NCI-H187 treated with DMSO at 0.1 percent for 48 hours (cell line): ENCODE data around the gene ZNF526.
"Not testable (repeated sequence)": the region's sequence is repeated elsewhere in the genome, so short reads cannot be mapped to it uniquely, and the experiment has no call there.

Experiments
- DNase-seq: peaks from one replicate; lab custom pipeline; 2025; lab: John Stamatoyannopoulos, UW

ZNF526 gene

DNA sequence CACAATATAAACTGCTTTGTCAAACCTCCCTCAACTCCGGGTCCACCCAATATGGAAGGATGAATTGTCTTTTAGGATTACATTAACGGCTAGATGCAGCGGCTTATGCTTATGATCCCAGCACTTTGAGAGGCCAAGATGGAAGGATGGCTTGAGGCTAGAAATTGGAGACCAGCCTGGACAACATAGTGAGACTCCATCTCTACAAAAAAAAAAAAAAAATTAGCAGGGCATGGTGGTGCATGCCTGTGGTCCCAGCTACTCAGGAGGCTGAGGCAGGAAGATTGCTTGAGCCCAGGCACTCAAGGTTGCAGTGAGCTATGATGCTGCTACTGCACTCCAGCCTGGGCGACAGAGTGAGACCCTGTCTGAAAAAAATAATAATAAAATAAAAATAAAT lies 46.0 kb downstream of the ZNF526 start:
- DNase-seq: not testable (repeated sequence)

DNA sequence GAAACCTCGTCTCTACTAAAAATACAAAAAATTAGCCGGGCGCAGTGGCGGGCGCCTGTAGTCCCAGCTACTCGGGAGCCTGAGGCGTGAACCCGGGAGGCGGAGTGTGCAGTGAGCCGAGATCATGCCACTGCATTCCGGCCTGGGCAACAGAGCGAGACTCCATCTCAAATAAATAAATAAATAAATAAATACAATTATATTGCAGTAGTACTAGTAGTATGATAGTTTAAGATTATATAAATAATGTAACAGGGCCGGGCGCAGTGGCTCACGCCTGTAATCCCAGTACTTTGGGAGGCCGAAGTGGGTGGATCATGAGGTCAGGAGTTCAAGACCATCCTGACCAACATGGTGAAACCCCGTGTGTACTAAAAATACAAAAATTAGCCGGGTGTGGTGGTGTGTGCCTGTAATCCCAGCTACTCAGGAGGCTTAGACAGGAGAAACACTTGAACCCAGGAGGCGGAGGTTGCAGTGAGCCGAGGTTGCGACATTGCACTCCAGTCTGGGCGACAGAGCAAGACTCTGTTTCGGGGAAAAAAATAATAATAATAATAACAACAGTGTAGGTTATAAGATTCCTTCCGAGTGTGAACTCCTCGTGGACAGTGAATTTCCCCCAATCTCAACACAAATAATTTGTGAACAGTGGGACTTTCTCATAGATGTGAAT lies 47.0 kb downstream of the ZNF526 start:
- DNase-seq: not testable (repeated sequence)

DNA sequence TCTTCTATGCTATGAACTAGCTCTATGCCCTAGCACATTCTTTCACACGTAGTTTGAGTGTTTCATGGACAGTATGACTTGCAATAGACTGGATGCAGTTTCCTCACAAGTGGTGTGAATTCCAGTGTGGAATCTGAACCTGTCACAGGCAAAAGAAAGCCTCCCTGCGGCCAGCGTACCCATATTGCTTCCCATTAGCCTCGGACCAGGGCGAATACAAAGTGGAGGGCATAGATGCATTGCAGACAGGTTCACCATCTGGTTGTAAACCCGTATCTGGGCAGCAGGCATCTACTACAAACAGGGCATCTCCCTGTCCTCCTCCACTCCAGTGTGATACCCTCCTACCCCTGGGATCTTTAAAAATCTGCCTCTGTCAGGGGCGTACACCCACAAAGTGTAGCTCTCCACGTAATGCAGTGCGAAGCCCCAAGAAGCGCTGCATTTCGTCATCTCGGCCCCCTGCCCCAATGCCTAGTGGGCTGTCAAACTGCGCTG lies 47.6 kb downstream of the ZNF526 start:
- DNase-seq: no peak

DNA sequence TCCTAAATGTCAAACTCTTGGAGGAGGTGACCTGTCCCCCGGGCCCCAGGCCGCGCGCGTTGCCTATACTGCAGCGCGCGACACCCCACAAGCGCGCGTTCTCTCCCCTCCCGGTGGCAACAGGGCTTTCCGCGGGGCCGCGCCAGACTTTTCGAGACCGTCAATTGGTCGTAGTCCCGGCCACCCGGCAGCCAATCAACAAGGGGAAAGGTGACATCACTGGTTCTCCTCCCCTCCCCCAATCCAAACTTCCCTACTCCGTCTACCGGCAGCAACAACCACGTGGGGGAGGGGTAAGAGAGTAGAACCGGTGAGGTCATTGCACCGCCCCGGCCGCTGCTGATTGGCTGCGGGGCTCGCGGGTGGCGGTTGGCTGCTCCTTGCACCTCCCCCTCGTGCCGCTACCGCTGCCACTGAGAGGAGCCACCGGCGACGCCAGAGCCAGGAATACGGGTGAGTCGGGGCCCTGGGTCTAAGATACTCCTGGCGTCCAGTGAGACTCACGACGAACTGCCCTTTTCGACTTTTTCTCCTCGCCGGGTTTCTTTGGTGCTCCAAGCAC lies 48.1 kb downstream of the ZNF526 start:
- DNase-seq: peak; percentile 99

DNA sequence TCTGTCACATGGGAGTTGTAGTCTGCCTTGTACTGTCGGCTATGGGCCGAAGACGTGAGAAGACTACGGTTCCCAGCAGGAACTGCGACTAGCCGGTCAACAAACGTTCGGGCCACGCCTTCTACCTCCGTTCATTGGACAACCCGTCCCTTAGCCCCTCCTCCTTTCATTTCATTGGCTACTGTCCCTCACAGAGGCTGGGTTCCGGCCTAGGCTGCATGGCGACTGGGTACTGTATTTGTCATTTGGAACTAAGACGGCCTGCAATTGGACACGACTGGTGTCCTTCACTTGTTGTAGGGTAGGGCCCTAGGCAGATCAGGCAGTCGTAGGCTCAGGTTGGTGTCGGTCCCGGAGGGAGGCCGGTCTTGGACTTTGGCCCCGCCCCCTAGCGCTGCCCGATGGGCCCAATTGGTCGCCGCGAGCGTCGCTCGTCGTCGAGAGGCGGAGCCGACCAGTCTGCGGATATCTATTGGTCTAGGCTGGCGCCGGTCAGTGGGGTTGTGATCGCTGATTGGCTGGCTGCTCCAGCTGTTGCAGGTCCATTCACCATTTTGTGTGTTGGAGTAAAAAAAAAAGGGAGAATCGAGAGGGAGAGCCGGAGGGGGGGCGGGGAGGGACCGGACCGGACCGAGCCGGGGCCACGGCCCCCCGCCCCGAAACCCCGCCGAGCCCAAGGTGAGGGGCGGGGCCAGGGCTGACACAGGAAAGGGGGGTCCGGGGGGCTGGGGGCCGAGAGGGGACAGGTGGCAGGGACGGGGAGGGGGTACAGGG lies 48.8 kb downstream of the ZNF526 start, which contains the start of gene CIC:
TSS of gene CIC (plus strand) at position 549 of the 774 bp plus-strand sequence. CDS start 2,532 bp downstream, outside the sequence.
- DNase-seq: peak; percentile 100

DNA sequence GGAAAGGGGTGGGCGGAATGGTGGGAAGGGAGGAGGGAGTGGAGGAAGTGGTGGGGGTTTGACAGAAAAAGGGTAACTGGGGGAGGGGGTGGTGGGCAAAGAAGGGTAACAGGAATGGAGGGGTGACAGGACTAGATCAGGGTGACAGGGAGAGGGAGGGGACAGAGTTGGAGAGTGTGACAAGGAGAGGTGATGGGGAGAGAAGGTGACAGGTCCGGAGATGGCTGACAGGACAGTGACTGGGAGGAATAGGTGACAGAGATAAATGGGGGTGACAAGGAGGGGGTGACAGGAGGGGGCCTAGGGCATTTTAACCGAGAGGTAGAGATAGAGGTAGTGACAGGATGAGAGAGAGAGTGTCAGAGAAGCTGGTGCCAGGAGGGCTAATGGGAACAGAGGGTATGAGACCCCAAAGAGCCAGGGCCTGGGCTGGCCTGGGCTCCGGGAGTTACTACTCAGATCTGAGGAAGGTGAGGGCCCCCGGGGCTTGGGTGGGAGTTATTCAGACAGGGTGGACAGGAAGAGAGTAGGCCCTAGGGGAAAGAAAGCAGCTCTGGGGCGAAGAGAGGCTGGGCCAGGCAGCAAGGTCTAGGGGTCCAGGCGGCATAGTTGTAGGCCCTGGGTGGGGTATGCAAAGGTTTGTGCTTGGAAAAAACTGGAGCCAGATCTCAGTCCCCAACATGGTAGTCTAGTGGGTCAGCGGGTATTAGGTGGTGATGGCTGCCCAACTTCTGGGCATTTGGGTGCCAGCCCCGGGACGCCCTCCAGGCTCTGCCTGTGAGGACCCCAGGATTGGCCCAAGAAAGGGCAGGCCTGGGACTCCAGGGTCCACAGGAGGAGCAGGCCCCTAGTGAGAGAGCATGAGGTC lies 49.6 kb downstream of the ZNF526 start:
- DNase-seq: no peak

DNA sequence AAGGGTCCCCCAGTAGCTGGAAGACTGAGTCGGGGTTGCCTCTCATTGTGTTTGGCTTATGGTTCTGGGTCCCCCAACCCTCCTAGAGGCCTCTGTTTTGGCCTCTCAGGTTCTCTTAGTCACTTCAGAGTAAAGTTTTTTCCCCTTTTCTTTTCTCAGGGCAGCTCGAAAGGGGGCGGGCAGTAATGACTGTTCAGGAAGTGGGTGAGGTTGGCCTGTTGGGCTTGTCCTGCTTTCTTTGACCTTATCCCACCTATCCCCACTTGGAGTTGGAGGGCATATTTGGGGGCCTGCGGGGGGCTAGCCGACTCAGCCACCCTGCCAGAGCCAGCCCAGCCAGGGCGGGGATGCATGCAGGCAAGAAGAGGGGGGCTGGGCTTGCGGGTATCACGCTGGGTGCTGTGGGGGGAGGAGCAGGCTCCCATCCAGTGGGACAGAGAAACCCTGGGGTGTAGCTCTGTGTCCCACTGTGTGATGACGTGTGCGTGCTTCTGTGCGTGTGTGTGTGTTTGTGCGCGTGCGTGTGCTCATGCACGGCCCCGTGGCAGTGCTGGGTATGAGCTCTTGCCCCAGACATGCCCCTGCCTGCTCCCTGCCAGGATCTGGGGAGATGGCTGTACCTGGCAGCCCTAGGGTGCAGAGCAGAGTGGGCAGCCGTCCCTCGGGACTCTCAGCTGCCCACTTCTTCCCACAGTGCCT lies 50.4 kb downstream of the ZNF526 start:
- DNase-seq: no peak

DNA sequence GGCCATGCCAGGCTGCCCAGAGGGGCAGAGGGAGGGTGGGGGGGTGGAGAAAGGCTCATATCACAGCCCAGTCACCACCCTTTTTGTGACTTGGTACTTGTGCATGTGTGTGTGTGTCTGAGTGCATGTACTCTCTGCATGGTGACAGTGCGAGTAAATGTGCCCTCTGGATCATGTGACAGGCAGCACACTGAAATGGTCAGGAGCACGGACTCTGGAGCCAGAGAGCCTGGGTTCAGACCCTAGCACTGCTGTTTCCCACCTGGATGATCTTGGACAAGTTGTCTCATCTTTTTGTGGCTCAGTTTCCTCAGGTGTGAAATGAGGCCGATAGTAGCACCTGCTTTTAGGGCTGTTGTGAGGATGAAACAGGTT lies 50.9 kb downstream of the ZNF526 start:
- DNase-seq: no peak

DNA sequence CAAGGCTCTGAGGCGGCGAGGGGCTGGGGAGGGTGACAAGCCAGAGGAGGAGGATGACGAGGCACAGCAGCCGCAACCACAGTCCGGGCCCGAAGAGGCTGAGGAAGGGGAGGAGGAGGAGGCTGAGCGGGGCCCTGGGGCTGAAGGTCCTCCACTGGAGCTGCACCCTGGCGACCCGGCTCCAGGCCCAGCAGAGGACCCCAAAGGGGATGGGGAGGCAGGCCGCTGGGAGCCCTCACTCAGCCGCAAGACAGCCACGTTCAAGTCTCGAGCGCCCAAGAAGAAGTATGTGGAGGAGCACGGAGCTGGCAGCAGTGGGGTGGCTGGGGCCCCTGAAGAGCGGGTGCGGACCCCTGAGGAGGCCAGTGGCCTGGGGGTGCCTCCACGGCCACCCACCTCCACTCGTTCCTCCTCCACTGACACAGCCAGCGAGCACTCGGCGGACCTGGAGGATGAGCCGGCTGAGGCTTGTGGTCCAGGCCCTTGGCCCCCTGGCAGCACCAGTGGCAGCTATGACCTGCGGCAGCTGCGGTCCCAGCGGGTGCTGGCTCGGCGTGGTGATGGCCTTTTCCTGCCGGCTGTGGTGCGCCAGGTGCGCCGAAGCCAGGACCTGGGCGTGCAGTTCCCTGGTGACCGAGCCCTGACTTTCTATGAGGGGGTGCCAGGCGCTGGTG lies 51.9 kb downstream of the ZNF526 start:
- no peak for DNase-seq

DNA sequence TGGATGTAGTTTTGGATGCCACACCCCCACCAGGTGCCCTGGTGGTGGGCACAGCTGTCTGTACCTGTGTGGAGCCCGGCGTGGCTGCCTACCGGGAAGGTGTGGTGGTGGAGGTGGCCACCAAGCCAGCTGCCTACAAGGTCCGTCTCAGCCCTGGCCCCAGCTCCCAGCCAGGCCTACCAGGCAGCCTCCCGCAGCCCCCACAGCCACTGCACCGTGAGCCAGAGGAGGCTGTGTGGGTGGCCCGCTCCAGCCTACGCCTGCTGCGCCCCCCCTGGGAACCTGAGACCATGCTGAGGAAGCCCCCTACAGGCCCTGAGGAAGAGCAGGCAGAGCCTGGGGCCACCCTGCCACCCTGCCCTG lies 52.4 kb downstream of the ZNF526 start:
- no peak for DNase-seq

DNA sequence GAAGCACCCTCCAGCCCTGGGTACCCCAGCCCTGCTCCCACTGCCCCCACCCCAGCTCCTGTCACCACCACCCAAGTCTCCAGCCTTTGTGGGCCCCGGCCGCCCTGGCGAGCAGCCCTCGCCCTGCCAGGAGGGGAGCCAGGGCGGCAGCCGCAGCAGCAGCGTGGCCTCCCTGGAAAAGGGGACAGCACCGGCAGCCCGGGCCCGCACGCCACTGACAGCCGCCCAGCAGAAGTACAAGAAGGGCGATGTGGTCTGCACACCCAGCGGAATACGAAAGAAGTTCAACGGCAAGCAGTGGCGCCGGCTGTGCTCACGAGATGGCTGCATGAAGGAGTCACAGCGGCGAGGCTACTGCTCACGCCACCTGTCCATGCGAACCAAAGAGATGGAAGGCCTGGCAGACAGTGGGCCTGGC lies 52.9 kb downstream of the ZNF526 start:
- DNase-seq: no peak

DNA sequence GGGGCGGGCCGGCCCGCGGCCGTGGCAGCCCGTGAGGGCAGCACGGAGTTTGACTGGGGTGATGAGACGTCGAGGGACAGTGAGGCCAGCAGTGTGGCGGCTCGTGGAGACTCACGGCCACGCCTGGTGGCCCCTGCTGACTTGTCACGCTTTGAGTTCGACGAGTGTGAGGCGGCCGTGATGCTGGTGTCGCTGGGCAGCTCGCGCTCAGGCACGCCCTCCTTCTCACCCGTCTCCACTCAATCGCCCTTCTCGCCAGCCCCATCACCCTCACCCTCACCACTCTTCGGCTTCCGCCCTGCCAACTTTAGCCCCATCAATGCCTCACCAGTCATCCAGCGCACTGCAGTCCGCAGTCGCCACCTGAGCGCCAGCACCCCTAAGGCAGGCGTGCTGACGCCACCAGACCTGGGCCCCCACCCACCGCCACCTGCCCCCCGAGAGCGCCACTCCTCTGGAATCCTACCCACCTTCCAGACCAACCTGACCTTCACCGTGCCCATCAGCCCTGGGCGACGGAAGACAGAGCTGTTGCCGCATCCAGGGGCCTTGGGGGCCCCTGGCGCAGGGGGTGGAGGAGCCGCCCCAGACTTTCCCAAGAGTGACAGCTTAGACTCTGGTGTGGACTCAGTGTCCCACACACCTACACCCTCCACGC lies 53.4 kb downstream of the ZNF526 start:
- no peak for DNase-seq

DNA sequence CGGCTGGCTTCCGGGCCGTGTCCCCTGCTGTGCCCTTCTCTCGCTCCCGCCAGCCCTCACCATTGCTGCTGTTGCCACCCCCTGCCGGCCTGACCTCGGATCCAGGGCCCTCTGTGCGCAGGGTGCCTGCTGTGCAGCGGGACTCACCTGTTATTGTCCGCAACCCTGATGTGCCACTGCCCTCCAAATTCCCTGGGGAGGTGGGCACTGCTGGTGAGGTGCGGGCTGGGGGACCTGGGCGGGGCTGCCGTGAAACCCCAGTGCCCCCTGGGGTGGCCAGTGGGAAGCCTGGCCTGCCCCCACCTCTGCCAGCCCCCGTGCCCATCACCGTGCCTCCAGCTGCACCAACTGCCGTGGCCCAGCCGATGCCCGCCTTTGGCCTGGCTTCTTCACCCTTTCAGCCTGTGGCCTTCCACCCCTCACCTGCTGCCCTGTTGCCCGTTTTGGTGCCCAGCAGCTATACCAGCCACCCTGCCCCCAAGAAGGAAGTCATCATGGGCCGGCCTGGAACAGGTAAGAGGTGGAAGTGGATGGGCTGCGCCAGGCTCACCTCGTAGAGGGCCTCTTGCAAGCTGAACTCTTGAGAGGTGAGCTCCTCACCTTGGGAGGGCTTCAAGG lies 54.1 kb downstream of the ZNF526 start:
- no peak for DNase-seq

DNA sequence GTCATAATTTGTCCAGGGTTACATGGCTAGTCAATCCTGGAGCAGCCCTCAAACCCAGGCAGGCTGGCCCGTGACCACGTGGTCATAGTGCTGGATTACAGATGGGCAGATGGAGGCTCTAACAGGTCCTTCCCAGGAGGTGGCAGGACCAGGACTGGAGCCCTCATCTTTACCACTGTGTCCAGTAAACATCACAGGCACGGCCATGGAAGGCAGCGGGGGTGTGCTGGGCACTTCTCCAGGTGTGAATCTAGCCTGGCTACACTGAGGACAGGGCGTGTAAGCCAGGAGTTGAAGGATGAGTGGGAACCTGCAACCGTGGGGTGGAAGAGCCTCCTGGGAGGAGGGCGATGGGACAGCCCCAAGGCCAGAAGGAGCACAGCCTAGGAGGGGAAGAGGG lies 55.0 kb downstream of the ZNF526 start:
- DNase-seq: no peak

DNA sequence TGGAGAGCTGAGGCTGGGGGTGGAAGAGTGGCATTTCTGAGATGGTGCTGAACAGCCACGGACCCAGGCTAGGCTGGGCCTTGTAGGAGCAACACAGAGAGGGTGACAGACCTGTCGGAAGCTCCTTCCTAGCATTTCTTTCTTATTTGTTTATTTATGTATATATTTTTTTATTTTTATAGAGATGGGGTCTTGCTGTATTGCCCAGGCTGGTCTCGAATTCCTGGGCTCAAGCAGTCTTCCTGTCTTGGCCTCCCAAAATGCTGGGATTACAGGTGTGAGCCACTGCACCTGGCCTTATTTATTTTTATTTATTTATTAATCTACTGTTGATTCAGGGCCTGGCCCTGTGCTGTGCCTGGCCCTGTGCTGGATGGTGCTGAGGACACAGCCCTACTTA lies 55.4 kb downstream of the ZNF526 start:
- no peak for DNase-seq

DNA sequence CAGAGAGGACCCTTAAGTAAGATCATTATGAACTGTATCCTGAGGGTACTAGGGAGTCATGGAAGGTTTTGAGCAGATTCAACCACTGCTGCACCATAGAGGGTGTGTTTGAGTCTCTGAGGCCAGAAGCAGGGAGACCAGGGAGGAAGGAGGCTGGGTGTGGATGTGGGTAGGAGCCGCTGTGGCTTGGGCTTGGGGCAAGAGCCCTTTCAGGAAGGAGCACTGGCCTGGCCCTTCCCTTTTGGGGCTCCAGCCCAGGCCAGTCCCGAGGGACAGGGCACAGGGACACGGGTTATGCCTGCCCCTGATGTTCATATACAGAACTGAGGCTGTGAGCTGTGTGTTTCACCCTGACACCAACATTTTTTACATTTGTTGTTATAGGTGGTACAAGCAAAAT lies 56.2 kb downstream of the ZNF526 start:
- DNase-seq: no peak

DNA sequence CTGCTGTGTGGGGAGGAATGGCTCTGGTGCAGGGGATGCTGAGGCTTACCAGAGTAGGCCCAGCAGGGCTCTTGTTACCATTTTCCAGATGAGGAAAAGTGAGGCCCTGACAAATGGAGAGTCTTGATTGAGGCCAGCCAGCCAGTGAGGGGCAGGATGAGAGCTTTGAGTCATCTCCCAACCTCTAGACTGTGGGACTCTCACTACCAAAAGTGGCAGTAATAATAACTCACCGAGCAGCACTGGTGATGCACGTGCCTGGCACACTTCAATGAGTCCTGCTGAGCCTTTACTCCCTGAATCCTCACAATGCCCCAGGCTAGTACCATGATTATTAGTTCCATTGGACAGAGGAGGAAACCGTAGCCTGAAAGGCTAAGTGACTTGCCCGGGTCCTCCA lies 56.7 kb downstream of the ZNF526 start:
- DNase-seq: no peak
